Measurements from ENCODE around the gene DMTF1. TPM values are rescaled to one million over a fixed set of nuclear protein-coding genes. Genes with fewer than 3 reads are reported as not detected.

Gene DMTF1, protein sequence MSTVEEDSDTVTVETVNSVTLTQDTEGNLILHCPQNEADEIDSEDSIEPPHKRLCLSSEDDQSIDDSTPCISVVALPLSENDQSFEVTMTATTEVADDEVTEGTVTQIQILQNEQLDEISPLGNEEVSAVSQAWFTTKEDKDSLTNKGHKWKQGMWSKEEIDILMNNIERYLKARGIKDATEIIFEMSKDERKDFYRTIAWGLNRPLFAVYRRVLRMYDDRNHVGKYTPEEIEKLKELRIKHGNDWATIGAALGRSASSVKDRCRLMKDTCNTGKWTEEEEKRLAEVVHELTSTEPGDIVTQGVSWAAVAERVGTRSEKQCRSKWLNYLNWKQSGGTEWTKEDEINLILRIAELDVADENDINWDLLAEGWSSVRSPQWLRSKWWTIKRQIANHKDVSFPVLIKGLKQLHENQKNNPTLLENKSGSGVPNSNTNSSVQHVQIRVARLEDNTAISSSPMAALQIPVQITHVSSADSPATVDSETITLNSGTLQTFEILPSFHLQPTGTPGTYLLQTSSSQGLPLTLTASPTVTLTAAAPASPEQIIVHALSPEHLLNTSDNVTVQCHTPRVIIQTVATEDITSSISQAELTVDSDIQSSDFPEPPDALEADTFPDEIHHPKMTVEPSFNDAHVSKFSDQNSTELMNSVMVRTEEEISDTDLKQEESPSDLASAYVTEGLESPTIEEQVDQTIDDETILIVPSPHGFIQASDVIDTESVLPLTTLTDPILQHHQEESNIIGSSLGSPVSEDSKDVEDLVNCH
- total RNA-seq (ENCODE audit: low replicate concordance) = 91.1 and 147 TPM in 2 replicates

- H3K4me3 ChIP-seq (ENCODE audit: low read depth, low read length) = peak within 1 kb of the TSS; percentile 83
- peak; percentile 93 for DNase-seq (ENCODE audit: low read depth)
- TF ChIP-seq, protein P1, sequence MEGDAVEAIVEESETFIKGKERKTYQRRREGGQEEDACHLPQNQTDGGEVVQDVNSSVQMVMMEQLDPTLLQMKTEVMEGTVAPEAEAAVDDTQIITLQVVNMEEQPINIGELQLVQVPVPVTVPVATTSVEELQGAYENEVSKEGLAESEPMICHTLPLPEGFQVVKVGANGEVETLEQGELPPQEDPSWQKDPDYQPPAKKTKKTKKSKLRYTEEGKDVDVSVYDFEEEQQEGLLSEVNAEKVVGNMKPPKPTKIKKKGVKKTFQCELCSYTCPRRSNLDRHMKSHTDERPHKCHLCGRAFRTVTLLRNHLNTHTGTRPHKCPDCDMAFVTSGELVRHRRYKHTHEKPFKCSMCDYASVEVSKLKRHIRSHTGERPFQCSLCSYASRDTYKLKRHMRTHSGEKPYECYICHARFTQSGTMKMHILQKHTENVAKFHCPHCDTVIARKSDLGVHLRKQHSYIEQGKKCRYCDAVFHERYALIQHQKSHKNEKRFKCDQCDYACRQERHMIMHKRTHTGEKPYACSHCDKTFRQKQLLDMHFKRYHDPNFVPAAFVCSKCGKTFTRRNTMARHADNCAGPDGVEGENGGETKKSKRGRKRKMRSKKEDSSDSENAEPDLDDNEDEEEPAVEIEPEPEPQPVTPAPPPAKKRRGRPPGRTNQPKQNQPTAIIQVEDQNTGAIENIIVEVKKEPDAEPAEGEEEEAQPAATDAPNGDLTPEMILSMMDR (IDR thresholded peaks at IDR 0.05; ENCODE audit: insufficient read depth, low read length) = no peak
Observed at GRCh38 chr7:87152112-87152896, at the start of gene DMTF1. TSS of gene DMTF1 (plus strand) at chr7:87152453. CDS start at chr7:87164942, 12,489 bp downstream.

GRCh38 chr7:87105401-87105800 is 46.9 kb upstream of the DMTF1 start:
- no peak for DNase-seq (ENCODE audit: low read depth)
- TF ChIP-seq, protein P1 (IDR thresholded peaks at IDR 0.05; ENCODE audit: insufficient read depth, low read length) = no peak
- no peak overlapping the region for H3K4me3 ChIP-seq (ENCODE audit: low read depth, low read length)

DNA sequence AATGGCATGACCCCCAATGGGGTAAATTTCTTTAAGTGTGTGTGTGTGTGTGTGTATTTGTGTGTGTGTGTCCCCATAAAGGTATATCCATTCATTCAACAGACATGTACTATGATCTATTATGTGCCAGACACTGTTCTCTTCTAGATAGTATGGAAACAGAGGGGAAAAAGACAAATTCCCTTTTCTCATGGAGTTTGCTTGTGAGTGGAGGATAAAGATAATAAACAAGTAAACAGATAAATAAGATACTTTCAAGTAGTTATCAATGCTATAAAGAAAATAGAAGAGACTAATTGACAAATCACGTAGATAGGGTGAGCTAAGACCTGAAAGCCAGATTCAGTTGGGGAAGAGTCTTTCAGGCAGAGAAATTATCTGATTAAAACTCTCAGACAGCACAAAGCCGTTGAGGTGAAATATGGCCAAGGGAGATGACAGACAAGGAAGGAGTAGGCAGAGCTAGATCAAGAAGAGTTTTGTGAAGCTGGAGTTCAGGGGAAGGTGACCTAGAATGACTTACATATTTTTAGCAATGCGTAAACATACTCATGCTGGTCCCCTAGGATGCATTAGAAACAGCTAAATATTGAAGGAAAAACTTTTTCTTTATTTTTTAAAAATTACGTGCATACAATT is 45.2 kb upstream of the DMTF1 start:
- no peak overlapping the region for H3K4me3 ChIP-seq (ENCODE audit: low read depth, low read length)
- TF ChIP-seq, protein P1 (IDR thresholded peaks at IDR 0.05; ENCODE audit: insufficient read depth, low read length) = no peak
- no peak for DNase-seq (ENCODE audit: low read depth)

- DNase-seq (ENCODE audit: low read depth) = no peak
- TF ChIP-seq, protein P1 (IDR thresholded peaks at IDR 0.05; ENCODE audit: insufficient read depth, low read length) = no peak
- H3K4me3 ChIP-seq (ENCODE audit: low read depth, low read length) = no peak overlapping the region
Observed at GRCh38 chr7:87107949-87108776, 44.1 kb upstream of the DMTF1 start.

GRCh38 chr7:87110778-87111177 is 41.5 kb upstream of the DMTF1 start:
- DNase-seq (ENCODE audit: low read depth) = peak; percentile 82
- H3K4me3 ChIP-seq (ENCODE audit: low read depth, low read length) = no peak overlapping the region
- TF ChIP-seq, protein P1 (IDR thresholded peaks at IDR 0.05; ENCODE audit: insufficient read depth, low read length) = no peak

All from fibroblast of the aortic adventitia (primary cell).